Stomach (tissue), 4 donors: ENCODE data around the gene HACL1.

Experiments
- EP300 ChIP-seq: sonication (generic); formaldehyde crosslinking; IDR thresholded peaks from one replicate; pipeline ENCODE4 v1.6.1; 2017; ENCODE audit warnings: antibody characterized with exemption
- POLR2A ChIP-seq, 4 donors: fragments of 450-650 bp; IDR thresholded peaks; one replicate each; pipeline ENCODE4 v1.6.1; 2016; ENCODE audit warnings: antibody characterized with exemption in 4 of 4, control low read depth in 2 of 4, mild to moderate bottlenecking in 1 of 4, moderate library complexity in 1 of 4
- TF ChIP-seq, protein P1 (sequence below), 7 experiments: fragments of 450-650 bp in 4 of 7; fragments of 200-600 bp in 3 of 7; sonication (generic) in 3 of 7; IDR thresholded peaks; one replicate each; pipeline ENCODE4 v1.5.1; 2016 to 2019; ENCODE audit warnings: antibody characterized with exemption in 7 of 7, control low read depth in 2 of 7, mild to moderate bottlenecking in 1 of 7

DNA sequence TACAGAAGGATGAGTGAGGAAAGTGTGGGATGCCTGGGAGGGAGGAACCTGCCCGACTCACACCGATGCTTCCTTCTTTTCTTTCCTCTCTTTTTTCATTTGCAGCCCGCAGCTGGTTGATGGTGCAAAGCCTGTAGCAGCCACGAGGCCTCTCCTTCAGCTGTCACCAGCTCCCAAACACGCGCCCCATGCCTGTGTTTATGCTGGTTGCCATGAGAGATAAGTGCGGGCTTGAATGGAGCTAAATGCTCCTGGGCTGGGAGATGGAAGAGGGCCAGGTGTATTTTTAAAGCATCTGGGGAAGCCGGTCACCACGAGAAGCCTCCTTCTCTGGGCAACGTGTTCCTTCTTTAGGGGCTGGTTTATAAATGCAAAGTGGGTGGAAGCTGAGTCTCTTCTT lies 89.2 kb downstream of the HACL1 start:
- TF ChIP-seq, protein P1, sequence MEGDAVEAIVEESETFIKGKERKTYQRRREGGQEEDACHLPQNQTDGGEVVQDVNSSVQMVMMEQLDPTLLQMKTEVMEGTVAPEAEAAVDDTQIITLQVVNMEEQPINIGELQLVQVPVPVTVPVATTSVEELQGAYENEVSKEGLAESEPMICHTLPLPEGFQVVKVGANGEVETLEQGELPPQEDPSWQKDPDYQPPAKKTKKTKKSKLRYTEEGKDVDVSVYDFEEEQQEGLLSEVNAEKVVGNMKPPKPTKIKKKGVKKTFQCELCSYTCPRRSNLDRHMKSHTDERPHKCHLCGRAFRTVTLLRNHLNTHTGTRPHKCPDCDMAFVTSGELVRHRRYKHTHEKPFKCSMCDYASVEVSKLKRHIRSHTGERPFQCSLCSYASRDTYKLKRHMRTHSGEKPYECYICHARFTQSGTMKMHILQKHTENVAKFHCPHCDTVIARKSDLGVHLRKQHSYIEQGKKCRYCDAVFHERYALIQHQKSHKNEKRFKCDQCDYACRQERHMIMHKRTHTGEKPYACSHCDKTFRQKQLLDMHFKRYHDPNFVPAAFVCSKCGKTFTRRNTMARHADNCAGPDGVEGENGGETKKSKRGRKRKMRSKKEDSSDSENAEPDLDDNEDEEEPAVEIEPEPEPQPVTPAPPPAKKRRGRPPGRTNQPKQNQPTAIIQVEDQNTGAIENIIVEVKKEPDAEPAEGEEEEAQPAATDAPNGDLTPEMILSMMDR (IDR thresholded peaks at IDR 0.05): no peak
- TF ChIP-seq POLR2A (IDR thresholded peaks at IDR 0.05) (no peak), EP300 (no peak)
